Fibroblast of skin of abdomen (primary cell): ENCODE data around the gene NR2F1. TPM values are rescaled to one million over a fixed set of nuclear protein-coding genes. Genes with fewer than 3 reads are reported as not detected.
A peak's percentile ranks its signal among the peaks of the same experiment; 100 is the strongest.
"Not testable (repeated sequence)": the region's sequence is repeated elsewhere in the genome, so short reads cannot be mapped to it uniquely, and the experiment has no call there.

Experiments used
- DNase-seq: peaks from one replicate; pipeline ENCODE4 v3.0.0-alpha.2; 2013
- polyA plus RNA-seq, 2 experiments: library from polyadenylated mRNA; unstranded; fragments of 120-200 nt; gene quantifications; one replicate each; pipeline ENCODE4 v1.2.1, GENCODE V29; 2013; ENCODE audit not compliant: insufficient read length in 2 of 2

NR2F1 gene
- polyA plus RNA-seq (2013, experiment 1 of 2; ENCODE audit: insufficient read length) = 11.3 TPM
- polyA plus RNA-seq (2013, experiment 2 of 2; ENCODE audit: insufficient read length) = 10.2 TPM

GRCh38 chr5:93582677-93583438 is at the start of gene NR2F1:
TSS of gene NR2F1 (plus strand) at chr5:93583222. CDS start at chr5:93585024, 1,802 bp downstream.
- peak; percentile 87 for DNase-seq

GRCh38 chr5:93545872-93546271 is 37.1 kb upstream of the NR2F1 start:
- no peak for DNase-seq

GRCh38 chr5:93549594-93549993 is 33.4 kb upstream of the NR2F1 start:
- not testable (repeated sequence) for DNase-seq

GRCh38 chr5:93557021-93557604 is 25.9 kb upstream of the NR2F1 start:
- no peak for DNase-seq

GRCh38 chr5:93566091-93566490 is 16.9 kb upstream of the NR2F1 start:
- DNase-seq = no peak

- DNase-seq = no peak
Observed at GRCh38 chr5:93567424-93567823, 15.6 kb upstream of the NR2F1 start.

GRCh38 chr5:93569300-93570160 is 13.5 kb upstream of the NR2F1 start:
- no peak for DNase-seq

- no peak for DNase-seq
Observed at GRCh38 chr5:93570294-93571113, 12.5 kb upstream of the NR2F1 start.

- no peak for DNase-seq
Observed at GRCh38 chr5:93571114-93571949, 11.7 kb upstream of the NR2F1 start.

GRCh38 chr5:93572101-93572607 is 10.9 kb upstream of the NR2F1 start:
- DNase-seq = no peak

GRCh38 chr5:93572608-93573353 is 10.2 kb upstream of the NR2F1 start:
- peak; percentile 51 for DNase-seq

- no peak for DNase-seq
Observed at GRCh38 chr5:93573354-93574351, 9.4 kb upstream of the NR2F1 start.

GRCh38 chr5:93574491-93575305 is 8.3 kb upstream of the NR2F1 start:
- DNase-seq = no peak

- DNase-seq = no peak
Observed at GRCh38 chr5:93575461-93576414, 7.3 kb upstream of the NR2F1 start.

GRCh38 chr5:93576994-93577853 is 5.8 kb upstream of the NR2F1 start:
- no peak for DNase-seq
